ENCODE measurements around the gene RHBDF2. TPM values are rescaled to one million over a fixed set of nuclear protein-coding genes. Genes with fewer than 3 reads are reported as not detected.
A peak's percentile ranks its signal among the peaks of the same experiment; 100 is the strongest.

The RHBDF2 gene
- total and polyA plus RNA-seq, 8 donors: 7.5 to 61.7 (median 11.0) TPM

DNA sequence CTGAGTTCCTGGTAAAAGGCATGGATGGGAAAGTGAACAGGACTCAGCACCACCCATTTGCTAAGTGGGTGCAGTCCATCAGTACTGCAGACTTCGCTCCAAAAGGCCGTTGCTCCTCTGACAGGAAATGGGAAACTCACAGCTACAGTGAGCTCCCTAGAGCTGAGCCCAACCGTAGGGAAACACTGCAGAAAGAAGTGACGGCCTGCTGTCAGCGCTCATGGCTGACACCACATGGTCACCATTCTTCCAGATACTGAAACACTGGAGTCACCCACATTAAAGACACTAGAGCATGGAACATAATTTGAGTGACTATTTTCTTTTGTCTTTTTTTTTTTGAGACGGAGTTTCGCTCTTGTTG, 80.2 kb downstream of the RHBDF2 start:
- ATAC-seq: peak; percentile 33

More for the DNA sequence above, 80.2 kb downstream of the RHBDF2 start:
- Histone ChIP-seq H3K36me3 (no peaks in the 10 kb centered on the region), H3K4me3 (no peak overlapping the region), H3K27me3 (no peaks in the 10 kb centered on the region), H3K9me3 (no peaks in the 10 kb centered on the region), H3K27ac (no peak overlapping the region), H3K4me1 (no peaks in the 10 kb centered on the region)
- TF ChIP-seq, protein P1, sequence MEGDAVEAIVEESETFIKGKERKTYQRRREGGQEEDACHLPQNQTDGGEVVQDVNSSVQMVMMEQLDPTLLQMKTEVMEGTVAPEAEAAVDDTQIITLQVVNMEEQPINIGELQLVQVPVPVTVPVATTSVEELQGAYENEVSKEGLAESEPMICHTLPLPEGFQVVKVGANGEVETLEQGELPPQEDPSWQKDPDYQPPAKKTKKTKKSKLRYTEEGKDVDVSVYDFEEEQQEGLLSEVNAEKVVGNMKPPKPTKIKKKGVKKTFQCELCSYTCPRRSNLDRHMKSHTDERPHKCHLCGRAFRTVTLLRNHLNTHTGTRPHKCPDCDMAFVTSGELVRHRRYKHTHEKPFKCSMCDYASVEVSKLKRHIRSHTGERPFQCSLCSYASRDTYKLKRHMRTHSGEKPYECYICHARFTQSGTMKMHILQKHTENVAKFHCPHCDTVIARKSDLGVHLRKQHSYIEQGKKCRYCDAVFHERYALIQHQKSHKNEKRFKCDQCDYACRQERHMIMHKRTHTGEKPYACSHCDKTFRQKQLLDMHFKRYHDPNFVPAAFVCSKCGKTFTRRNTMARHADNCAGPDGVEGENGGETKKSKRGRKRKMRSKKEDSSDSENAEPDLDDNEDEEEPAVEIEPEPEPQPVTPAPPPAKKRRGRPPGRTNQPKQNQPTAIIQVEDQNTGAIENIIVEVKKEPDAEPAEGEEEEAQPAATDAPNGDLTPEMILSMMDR (IDR thresholded peaks at IDR 0.05): no peak
- DNase-seq: peak in 1 of 4 donors; percentile 47
- intact Hi-C loops (cut with DNase I): no loop called here

Other genes with a start within 250 kb of the RHBDF2 start
- gene UBALD2, start 236.1 kb downstream of the RHBDF2 start, total RNA-seq: 10 to 100 TPM; 45.7 to 52.7 TPM
- gene UBALD2, start 236.1 kb downstream of the RHBDF2 start, polyA plus RNA-seq (ENCODE audit: insufficient read length in 6 of 6): 10 to 100 TPM; 16.7 to 36.1 (median 28.1) TPM
- gene QRICH2, start 193.1 kb downstream of the RHBDF2 start, total RNA-seq: 1 to 10 TPM; 2.8 to 3.3 TPM
- 10 to 100 TPM in 1 of 6 donors, 1 to 10 TPM in 5; 6.2 to 10.6 (median 8.0) TPM for gene QRICH2, start 193.1 kb downstream of the RHBDF2 start, polyA plus RNA-seq (ENCODE audit: insufficient read length in 6 of 6)
- 10 to 100 TPM; 51.2 to 52.8 TPM for gene PRPSAP1, start 147.5 kb downstream of the RHBDF2 start, total RNA-seq
- gene PRPSAP1, start 147.5 kb downstream of the RHBDF2 start, polyA plus RNA-seq (ENCODE audit: insufficient read length in 6 of 6): 10 to 100 TPM; 79.2 to 95.4 (median 85.4) TPM
- 10 to 100 TPM in 1 of 2 donors, 1 to 10 TPM in 1; 6.3 to 35.1 TPM for gene SPHK1, start 116.8 kb downstream of the RHBDF2 start, total RNA-seq
- gene SPHK1, start 116.8 kb downstream of the RHBDF2 start, polyA plus RNA-seq (ENCODE audit: insufficient read length in 6 of 6): 1 to 10 TPM; 4.4 to 8.2 (median 4.8) TPM
- gene UBE2O, start 48.3 kb downstream of the RHBDF2 start, total RNA-seq: 10 to 100 TPM; 20.1 to 23.2 TPM
- gene UBE2O, start 48.3 kb downstream of the RHBDF2 start, polyA plus RNA-seq (ENCODE audit: insufficient read length in 6 of 6): 10 to 100 TPM; 23.8 to 34.8 (median 27.8) TPM
- gene AANAT, start 33.8 kb downstream of the RHBDF2 start, total RNA-seq: not detected
- gene AANAT, start 33.8 kb downstream of the RHBDF2 start, polyA plus RNA-seq (ENCODE audit: insufficient read length in 6 of 6): under 1 TPM in 5 of 6 donors, not detected in 1; 0.10 to 0.23 (median 0.18) TPM
- 10 to 100 TPM; 10.2 to 13.7 TPM for gene CYGB, start 36.3 kb upstream of the RHBDF2 start, total RNA-seq
- gene CYGB, start 36.3 kb upstream of the RHBDF2 start, polyA plus RNA-seq (ENCODE audit: insufficient read length in 6 of 6): 10 to 100 TPM; 17.5 to 37.1 (median 28.4) TPM
- 1 to 10 TPM; 1.3 to 2.9 TPM for gene PRCD, start 38.6 kb upstream of the RHBDF2 start, total RNA-seq
- 10 to 100 TPM in 1 of 6 donors, 1 to 10 TPM in 5; 5.6 to 11.4 (median 9.3) TPM for gene PRCD, start 38.6 kb upstream of the RHBDF2 start, polyA plus RNA-seq (ENCODE audit: insufficient read length in 6 of 6)
- gene ST6GALNAC2, start 84.4 kb upstream of the RHBDF2 start, total RNA-seq: 10 to 100 TPM; 17.5 to 30.2 TPM
- 1 to 10 TPM; 2.1 to 5.1 (median 4.3) TPM for gene ST6GALNAC2, start 84.4 kb upstream of the RHBDF2 start, polyA plus RNA-seq (ENCODE audit: insufficient read length in 6 of 6)
- 10 to 100 TPM; 21.0 to 46.0 TPM for gene ST6GALNAC1, start 142.3 kb upstream of the RHBDF2 start, total RNA-seq
- gene ST6GALNAC1, start 142.3 kb upstream of the RHBDF2 start, polyA plus RNA-seq (ENCODE audit: insufficient read length in 6 of 6): 1 to 10 TPM; 2.1 to 4.9 (median 2.6) TPM
- 100 to 1,000 TPM in 1 of 2 donors, 10 to 100 TPM in 1; 83.2 to 211 TPM for gene MXRA7, start 209.5 kb upstream of the RHBDF2 start, total RNA-seq
- gene MXRA7, start 209.5 kb upstream of the RHBDF2 start, polyA plus RNA-seq (ENCODE audit: insufficient read length in 6 of 6): 100 to 1,000 TPM in 1 of 6 donors, 10 to 100 TPM in 5; 71.5 to 110 (median 88.2) TPM
- gene JMJD6, start 225.2 kb upstream of the RHBDF2 start, total RNA-seq: 10 to 100 TPM; 23.5 to 35.9 TPM
- gene JMJD6, start 225.2 kb upstream of the RHBDF2 start, polyA plus RNA-seq (ENCODE audit: insufficient read length in 6 of 6): 10 to 100 TPM; 21.9 to 31.9 (median 26.1) TPM
- gene METTL23, start 225.4 kb upstream of the RHBDF2 start, total RNA-seq: 10 to 100 TPM; 30.6 to 33.5 TPM
- 10 to 100 TPM; 34.7 to 40.2 (median 37.1) TPM for gene METTL23, start 225.4 kb upstream of the RHBDF2 start, polyA plus RNA-seq (ENCODE audit: insufficient read length in 6 of 6)
- gene SRSF2, start 235.9 kb upstream of the RHBDF2 start, total RNA-seq: 100 to 1,000 TPM; 114 to 174 TPM
- 100 to 1,000 TPM; 324 to 393 (median 362) TPM for gene SRSF2, start 235.9 kb upstream of the RHBDF2 start, polyA plus RNA-seq (ENCODE audit: insufficient read length in 6 of 6)
- gene MFSD11, start 236.7 kb upstream of the RHBDF2 start, total RNA-seq: 10 to 100 TPM; 23.6 to 38.2 TPM
- 10 to 100 TPM; 30.4 to 38.4 (median 35.3) TPM for gene MFSD11, start 236.7 kb upstream of the RHBDF2 start, polyA plus RNA-seq (ENCODE audit: insufficient read length in 6 of 6)